Astrocyte (in vitro differentiated cells and primary cell): ENCODE data around the gene TRPC6. TPM values are rescaled to one million over a fixed set of nuclear protein-coding genes. Genes with fewer than 3 reads are reported as not detected.

Experiments used
- DNase-seq: peaks from one replicate; pipeline ENCODE4 v3.0.0-alpha.2; 2010; ENCODE audit warnings: low read depth
- FAIRE-seq: peaks from 2 replicates; lab custom pipeline; 2011; peaks lifted over from hg19 to GRCh38; lab: Jason Lieb, UNC
- H2AFZ ChIP-seq: 2 replicates; pipeline ENCODE4 v1.6.0; 2012; ENCODE audit warnings: low read depth, low read length, inconsistent platforms
- H3K27ac ChIP-seq: 2 replicates; pipeline ENCODE4 v1.5.1; 2011; ENCODE audit warnings: low read depth, low read length, inconsistent platforms
- H3K27me3 ChIP-seq: 2 replicates; pipeline ENCODE4 v1.6.0; 2011; ENCODE audit warnings: low read length, inconsistent platforms; ENCODE audit not compliant: insufficient read depth
- H3K36me3 ChIP-seq: 2 replicates; pipeline ENCODE4 v1.5.1; 2011; ENCODE audit warnings: low read length, inconsistent platforms; ENCODE audit not compliant: insufficient read depth
- H3K4me1 ChIP-seq: 2 replicates; pipeline ENCODE4 v1.5.1; 2011; ENCODE audit warnings: low read length, inconsistent platforms; ENCODE audit not compliant: insufficient read depth
- H3K4me2 ChIP-seq: 2 replicates; pipeline ENCODE4 v1.6.0; 2012; ENCODE audit warnings: low read length, inconsistent platforms
- H3K4me3 ChIP-seq: 2 replicates; pipeline ENCODE4 v1.5.1; 2011; ENCODE audit warnings: low read depth, mild to moderate bottlenecking, low read length, inconsistent platforms; ENCODE audit not compliant: insufficient read depth
- H3K79me2 ChIP-seq: 2 replicates; pipeline ENCODE4 v1.6.0; 2012; ENCODE audit warnings: mild to moderate bottlenecking, low read length, inconsistent platforms; ENCODE audit not compliant: insufficient read depth
- H3K9ac ChIP-seq: 2 replicates; pipeline ENCODE4 v1.6.0; 2012; ENCODE audit warnings: mild to moderate bottlenecking, low read length, inconsistent platforms
- H3K9me3 ChIP-seq: 2 replicates; pipeline ENCODE4 v1.5.1; 2012; ENCODE audit warnings: low read depth, mild to moderate bottlenecking, low read length, inconsistent platforms; ENCODE audit not compliant: insufficient read depth
- H4K20me1 ChIP-seq: 2 replicates; pipeline ENCODE4 v1.6.0; 2012; ENCODE audit warnings: low read length, inconsistent platforms; ENCODE audit not compliant: insufficient read depth
- H3K27ac Mint-ChIP-seq: one replicate; pipeline ENCODE4 v1.8.0; 2021; ENCODE audit warnings: mild to moderate bottlenecking, mixed read lengths; ENCODE audit not compliant: unreplicated experiment
- H3K27me3 Mint-ChIP-seq: one replicate; pipeline ENCODE4 v1.8.0; 2021; ENCODE audit warnings: low read depth, mixed read lengths; ENCODE audit not compliant: unreplicated experiment
- H3K36me3 Mint-ChIP-seq: one replicate; pipeline ENCODE4 v1.8.0; 2021; ENCODE audit warnings: low read depth, mixed read lengths; ENCODE audit not compliant: unreplicated experiment
- H3K4me1 Mint-ChIP-seq: one replicate; pipeline ENCODE4 v1.8.0; 2021; ENCODE audit warnings: low read depth, mixed read lengths; ENCODE audit not compliant: unreplicated experiment
- H3K4me3 Mint-ChIP-seq: one replicate; pipeline ENCODE4 v1.8.0; 2021; ENCODE audit warnings: mild to moderate bottlenecking, moderate library complexity, mixed read lengths; ENCODE audit not compliant: unreplicated experiment
- H3K9me3 Mint-ChIP-seq: one replicate; pipeline ENCODE4 v1.8.0; 2021; ENCODE audit warnings: mild to moderate bottlenecking, mixed read lengths; ENCODE audit not compliant: unreplicated experiment
- CTCF ChIP-seq: IDR thresholded peaks from 2 replicates; pipeline ENCODE4 v1.5.1; 2011; ENCODE audit warnings: low read depth, mild to moderate bottlenecking, inconsistent platforms, low read length, moderate library complexity; ENCODE audit not compliant: insufficient read depth
- EZH2 ChIP-seq: IDR thresholded peaks from 2 replicates; pipeline ENCODE4 v1.6.1; 2012; ENCODE audit warnings: mild to moderate bottlenecking, low read length, inconsistent platforms; ENCODE audit not compliant: insufficient read depth
- total RNA-seq: library from RNA; stranded (reverse); gene quantifications from 2 replicates; pipeline ENCODE4 v1.2.1, GENCODE V29; 2021

TRPC6 gene
- total RNA-seq, 1 donor from 2014 or later = 0.07 TPM

GRCh38 chr11:101476191-101476590 is 107.6 kb downstream of the TRPC6 start:
- H3K27me3 Mint-ChIP-seq = no peaks in the 10 kb centered on the region
- no peak for DNase-seq
- no peak for FAIRE-seq

GRCh38 chr11:101475699-101476098 is 108.1 kb downstream of the TRPC6 start:
- Histone ChIP-seq H3K4me3 (no peak overlapping the region), H3K36me3 (no peaks in the 10 kb centered on the region), H3K27ac (no peak overlapping the region), H3K9ac (no peak overlapping the region), H4K20me1 (no peaks in the 10 kb centered on the region), H3K27me3 (no peaks in the 10 kb centered on the region), H3K4me2 (no peak overlapping the region), H3K79me2 (no peaks in the 10 kb centered on the region), H2AFZ (no peak overlapping the region), H3K4me1 (peaks cover 3% of the 10 kb centered on the region), H3K9me3 (no peaks in the 10 kb centered on the region)
- no peak overlapping the region for H3K27ac Mint-ChIP-seq
- H3K4me1 Mint-ChIP-seq = no peaks in the 10 kb centered on the region
- no peak for TF ChIP-seq EZH2
- TF ChIP-seq CTCF = no peak
- H3K36me3 Mint-ChIP-seq = no peaks in the 10 kb centered on the region
- FAIRE-seq = no peak
- H3K9me3 Mint-ChIP-seq = no peaks in the 10 kb centered on the region
- no peak for DNase-seq
- no peak overlapping the region for H3K4me3 Mint-ChIP-seq
- no peaks in the 10 kb centered on the region for H3K27me3 Mint-ChIP-seq

More at GRCh38 chr11:101476191-101476590, 107.6 kb downstream of the TRPC6 start:
- H3K27ac Mint-ChIP-seq = no peak overlapping the region
- TF ChIP-seq CTCF = no peak
- TF ChIP-seq EZH2 = no peak
- H3K4me3 Mint-ChIP-seq = no peak overlapping the region
- H3K36me3 Mint-ChIP-seq = no peaks in the 10 kb centered on the region
- no peak overlapping the region for H3K4me2 ChIP-seq
- no peaks in the 10 kb centered on the region for H4K20me1 ChIP-seq
- H3K4me3 ChIP-seq = no peak overlapping the region
- H3K9ac ChIP-seq = no peak overlapping the region
- H2AFZ ChIP-seq = no peak overlapping the region
- no peaks in the 10 kb centered on the region for H3K4me1 Mint-ChIP-seq
- H3K4me1 ChIP-seq = peaks cover under 1% of the 10 kb centered on the region
- H3K36me3 ChIP-seq = no peaks in the 10 kb centered on the region
- H3K9me3 Mint-ChIP-seq = no peaks in the 10 kb centered on the region
- no peaks in the 10 kb centered on the region for H3K27me3 ChIP-seq
- no peaks in the 10 kb centered on the region for H3K9me3 ChIP-seq
- H3K27ac ChIP-seq = no peak overlapping the region
- no peaks in the 10 kb centered on the region for H3K79me2 ChIP-seq

GRCh38 chr11:101474666-101475065 is 109.1 kb downstream of the TRPC6 start:
- Histone ChIP-seq H3K9me3 (no peaks in the 10 kb centered on the region), H3K4me3 (no peak overlapping the region), H3K79me2 (no peaks in the 10 kb centered on the region), H3K27ac (no peak overlapping the region), H3K9ac (no peak overlapping the region), H2AFZ (no peak overlapping the region), H3K4me2 (no peak overlapping the region), H4K20me1 (no peaks in the 10 kb centered on the region), H3K36me3 (no peaks in the 10 kb centered on the region), H3K27me3 (no peaks in the 10 kb centered on the region), H3K4me1 (peaks cover 3% of the 10 kb centered on the region)
- no peaks in the 10 kb centered on the region for H3K9me3 Mint-ChIP-seq
- no peaks in the 10 kb centered on the region for H3K27me3 Mint-ChIP-seq
- FAIRE-seq = no peak
- peaks cover 2% of the 10 kb centered on the region for H3K4me1 Mint-ChIP-seq
- H3K36me3 Mint-ChIP-seq = no peaks in the 10 kb centered on the region
- DNase-seq = no peak
- no peak overlapping the region for H3K4me3 Mint-ChIP-seq
- no peak for TF ChIP-seq EZH2
- H3K27ac Mint-ChIP-seq = no peak overlapping the region
